Mesendoderm (in vitro differentiated cells): ENCODE measurements around the gene NANP.
"Not testable (repeated sequence)": the region's sequence is repeated elsewhere in the genome, so short reads cannot be mapped to it uniquely, and the experiment has no call there.

Source experiments
- DNase-seq: peaks from one replicate; pipeline ENCODE4 v3.0.0; 2013
- H2AK5ac ChIP-seq: 2 replicates; pipeline ENCODE4 v1.6.1; 2013; ENCODE audit warnings: low read length, inconsistent platforms
- H2BK120ac ChIP-seq: 2 replicates; pipeline ENCODE4 v1.6.1; 2013; ENCODE audit warnings: low read depth, mild to moderate bottlenecking, low read length, moderate library complexity, mixed read lengths
- H2BK15ac ChIP-seq: replicated peaks from 2 replicates; pipeline ENCODE4 v1.6.1; 2013; ENCODE audit warnings: low read depth, mild to moderate bottlenecking, moderate library complexity
- H2BK5ac ChIP-seq: 2 replicates; pipeline ENCODE4 v1.6.1; 2013; ENCODE audit warnings: low read length, inconsistent platforms
- H3K18ac ChIP-seq: 2 replicates; pipeline ENCODE4 v1.6.1; 2013; ENCODE audit warnings: mild to moderate bottlenecking, low read length, mixed read lengths
- H3K23ac ChIP-seq: one replicate; pipeline ENCODE4 v1.6.1; 2013; ENCODE audit warnings: low read length
- H3K27ac ChIP-seq: 2 replicates; pipeline ENCODE4 v1.5.1; 2013; ENCODE audit warnings: low read depth, mild to moderate bottlenecking, inconsistent platforms, low read length, moderate library complexity
- H3K27me3 ChIP-seq: 2 replicates; pipeline ENCODE4 v1.6.1; 2013; ENCODE audit warnings: low read length, control low read depth, mild to moderate bottlenecking, inconsistent platforms; ENCODE audit not compliant: insufficient read depth, poor library complexity
- H3K36me3 ChIP-seq: 2 replicates; pipeline ENCODE4 v1.6.1; 2013; ENCODE audit warnings: low read length, inconsistent platforms; ENCODE audit not compliant: control insufficient read depth, insufficient read depth
- H3K4ac ChIP-seq: one replicate; pipeline ENCODE4 v1.6.1; 2013; ENCODE audit warnings: low read depth, mild to moderate bottlenecking, low read length, moderate library complexity
- H3K4me1 ChIP-seq: 2 replicates; pipeline ENCODE4 v1.6.1; 2013; ENCODE audit warnings: low read depth, low read length, inconsistent platforms; ENCODE audit not compliant: control insufficient read depth
- H3K4me2 ChIP-seq: 2 replicates; pipeline ENCODE4 v1.6.1; 2013; ENCODE audit warnings: low read length
- H3K4me3 ChIP-seq: 2 replicates; pipeline ENCODE4 v1.5.1; 2013; ENCODE audit warnings: mild to moderate bottlenecking, low read length
- H3K56ac ChIP-seq: one replicate; pipeline ENCODE4 v1.6.1; 2013; ENCODE audit warnings: low read length
- H3K79me1 ChIP-seq: 2 replicates; pipeline ENCODE4 v1.6.1; 2013; ENCODE audit warnings: low read length, inconsistent platforms
- H3K79me2 ChIP-seq: 2 replicates; pipeline ENCODE4 v1.6.1; 2013; ENCODE audit warnings: mild to moderate bottlenecking, low read length; ENCODE audit not compliant: control insufficient read depth, insufficient read depth
- H3K9ac ChIP-seq: 2 replicates; pipeline ENCODE4 v1.6.1; 2013; ENCODE audit warnings: low read length, inconsistent platforms
- H4K5ac ChIP-seq: one replicate; pipeline ENCODE4 v1.6.1; 2013; ENCODE audit warnings: low read length
- H4K8ac ChIP-seq: one replicate; pipeline ENCODE4 v1.6.1; 2013; ENCODE audit warnings: low read depth, mild to moderate bottlenecking, control low read depth, low read length, moderate library complexity
- WGBS: extraction: QIAGEN DNeasy Blood & Tissue Kit; methylation state at CpG from one replicate; pipeline ENCODE4 v1.1.7; 2013; ENCODE audit warnings: low lambda C conversion rate, missing lambda C conversion rate; ENCODE audit not compliant: insufficient coverage; ENCODE audit errors: extremely low coverage; 5-methylcytosine and 5-hydroxymethylcytosine counted together

The NANP gene

GRCh38 chr20:25654487-25654886 is 30.7 kb upstream of the NANP start:
- no peak overlapping the region for H2AK5ac ChIP-seq
- no peak overlapping the region for H3K23ac ChIP-seq
- H3K4me3 ChIP-seq, result no peak overlapping the region
- DNase-seq, result no peak
- H4K5ac ChIP-seq, result no peak overlapping the region
- H2BK15ac ChIP-seq, result no peak overlapping the region
- no peak overlapping the region for H3K9ac ChIP-seq
- H3K4me1 ChIP-seq, result no peaks in the 10 kb centered on the region
- H2BK120ac ChIP-seq, result no peak overlapping the region
- H3K18ac ChIP-seq, result no peak overlapping the region
- H3K27me3 ChIP-seq, result no peaks in the 10 kb centered on the region
- no peak overlapping the region for H2BK5ac ChIP-seq
- no peak overlapping the region for H3K27ac ChIP-seq
- H3K4me2 ChIP-seq, result no peak overlapping the region
- H3K56ac ChIP-seq, result no peak overlapping the region
- no peak overlapping the region for H4K8ac ChIP-seq
- no peaks in the 10 kb centered on the region for H3K79me2 ChIP-seq
- no peaks in the 10 kb centered on the region for H3K36me3 ChIP-seq
- no peaks in the 10 kb centered on the region for H3K79me1 ChIP-seq
- H3K4ac ChIP-seq, result no peak overlapping the region

GRCh38 chr20:25652866-25653265 is 29.1 kb upstream of the NANP start:
- H3K4me2 ChIP-seq, H2AK5ac ChIP-seq, H3K27me3 ChIP-seq, H3K56ac ChIP-seq, H3K4me3 ChIP-seq, H2BK120ac ChIP-seq, DNase-seq, H4K5ac ChIP-seq, H3K36me3 ChIP-seq, H3K9ac ChIP-seq, H3K23ac ChIP-seq, H3K18ac ChIP-seq, H3K79me1 ChIP-seq, H3K4me1 ChIP-seq, H3K4ac ChIP-seq, H3K27ac ChIP-seq, H2BK5ac ChIP-seq, H4K8ac ChIP-seq, H2BK15ac ChIP-seq, H3K79me2 ChIP-seq: not testable (repeated sequence)
- no CpG with 5 or more reads among the region's 4 CpGs for WGBS

- Histone ChIP-seq H3K79me2 (no peaks in the 10 kb centered on the region), H2AK5ac (no peak overlapping the region), H3K27ac (no peak overlapping the region), H3K23ac (no peak overlapping the region), H4K8ac (no peak overlapping the region), H2BK15ac (no peak overlapping the region), H4K5ac (no peak overlapping the region), H3K4me1 (no peaks in the 10 kb centered on the region), H2BK5ac (no peak overlapping the region), H3K9ac (no peak overlapping the region), H3K4ac (no peak overlapping the region), H3K79me1 (no peaks in the 10 kb centered on the region), H3K18ac (no peak overlapping the region), H3K56ac (no peak overlapping the region), H3K36me3 (no peaks in the 10 kb centered on the region), H3K27me3 (no peaks in the 10 kb centered on the region), H2BK120ac (no peak overlapping the region), H3K4me2 (no peak overlapping the region), H3K4me3 (no peak overlapping the region)
- no peak for DNase-seq
- WGBS, result no CpG with 5 or more reads among the region's 3 CpGs
Measured at GRCh38 chr20:25644814-25645213, 21.0 kb upstream of the NANP start.

DNA sequence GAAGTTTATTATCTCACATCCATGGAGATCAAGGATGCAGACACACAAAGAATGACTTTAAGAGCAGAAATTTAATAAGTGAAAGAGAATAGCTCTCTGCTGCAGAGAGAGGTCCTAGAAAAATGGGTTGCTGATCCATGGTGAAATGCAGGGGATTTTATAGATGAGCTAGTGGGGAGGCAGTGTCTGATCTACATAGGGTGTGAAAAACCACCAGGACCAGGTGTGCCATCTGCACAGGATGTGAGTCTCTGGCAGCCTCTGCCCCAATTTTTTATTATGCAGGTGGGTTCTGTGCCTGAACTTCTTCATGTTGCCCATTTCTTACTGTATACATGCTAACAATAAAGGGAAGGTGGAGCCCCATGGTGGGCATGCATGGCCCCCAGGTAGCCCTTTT is 19.9 kb upstream of the NANP start:
- no peaks in the 10 kb centered on the region for H3K79me1 ChIP-seq
- no peak overlapping the region for H2AK5ac ChIP-seq
- H2BK15ac ChIP-seq, result no peak overlapping the region
- no peak overlapping the region for H3K56ac ChIP-seq
- no peak overlapping the region for H3K9ac ChIP-seq
- no peak overlapping the region for H3K27ac ChIP-seq
- no peak overlapping the region for H4K5ac ChIP-seq
- H3K23ac ChIP-seq, result no peak overlapping the region
- H3K18ac ChIP-seq, result no peak overlapping the region
- H3K4ac ChIP-seq, result no peak overlapping the region
- no peaks in the 10 kb centered on the region for H3K4me1 ChIP-seq
- no peak overlapping the region for H2BK120ac ChIP-seq
- H3K36me3 ChIP-seq, result no peaks in the 10 kb centered on the region
- H3K4me3 ChIP-seq, result no peak overlapping the region
- H4K8ac ChIP-seq, result no peak overlapping the region
- no peaks in the 10 kb centered on the region for H3K27me3 ChIP-seq
- no peak overlapping the region for H2BK5ac ChIP-seq
- DNase-seq, result no peak
- H3K4me2 ChIP-seq, result no peak overlapping the region
- no peaks in the 10 kb centered on the region for H3K79me2 ChIP-seq

DNA sequence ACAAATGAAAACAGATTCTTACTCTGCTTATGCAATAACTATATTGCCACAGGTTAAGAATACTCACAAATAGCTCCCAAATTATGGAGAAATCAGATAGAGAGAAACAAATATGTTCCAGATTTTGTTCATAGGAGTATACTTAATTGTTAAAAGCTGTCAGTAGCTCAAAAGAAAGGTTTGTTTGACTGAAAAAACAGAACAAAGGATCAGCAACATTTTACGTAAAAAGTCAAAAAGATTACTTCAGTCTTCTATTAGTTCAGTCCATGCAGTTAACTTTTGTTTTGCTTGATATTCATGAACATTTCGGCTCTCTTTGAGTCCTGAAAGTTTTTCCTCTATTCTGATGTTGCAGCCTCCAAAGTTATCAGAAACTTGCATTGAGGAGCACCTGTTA is 13.4 kb upstream of the NANP start:
- H2AK5ac ChIP-seq, result no peak overlapping the region
- no peak overlapping the region for H2BK5ac ChIP-seq
- no peaks in the 10 kb centered on the region for H3K27me3 ChIP-seq
- no peak overlapping the region for H4K8ac ChIP-seq
- H4K5ac ChIP-seq, result no peak overlapping the region
- no peak overlapping the region for H2BK120ac ChIP-seq
- H3K56ac ChIP-seq, result no peak overlapping the region
- no peak overlapping the region for H3K9ac ChIP-seq
- no peak overlapping the region for H2BK15ac ChIP-seq
- H3K27ac ChIP-seq, result no peak overlapping the region
- DNase-seq, result peak; percentile 38
- no peaks in the 10 kb centered on the region for H3K79me2 ChIP-seq
- no peak overlapping the region for H3K23ac ChIP-seq
- H3K4me1 ChIP-seq, result no peaks in the 10 kb centered on the region
- H3K79me1 ChIP-seq, result no peaks in the 10 kb centered on the region
- H3K18ac ChIP-seq, result no peak overlapping the region
- no peak overlapping the region for H3K4me3 ChIP-seq
- H3K4ac ChIP-seq, result no peak overlapping the region
- no peaks in the 10 kb centered on the region for H3K36me3 ChIP-seq
- no peak overlapping the region for H3K4me2 ChIP-seq
- WGBS, result no CpG with 5 or more reads among the region's 2 CpGs

GRCh38 chr20:25632940-25633790 is 9.4 kb upstream of the NANP start:
- H3K9ac ChIP-seq, result no peak overlapping the region
- no peak overlapping the region for H3K4me3 ChIP-seq
- no peak overlapping the region for H3K4ac ChIP-seq
- H3K23ac ChIP-seq, result no peak overlapping the region
- no peak overlapping the region for H2AK5ac ChIP-seq
- no peak overlapping the region for H3K56ac ChIP-seq
- no peak overlapping the region for H3K27ac ChIP-seq
- no CpG with 5 or more reads among the region's 5 CpGs for WGBS
- no peak overlapping the region for H4K5ac ChIP-seq
- no peak overlapping the region for H4K8ac ChIP-seq
- no peaks in the 10 kb centered on the region for H3K79me2 ChIP-seq
- no peak overlapping the region for H2BK5ac ChIP-seq
- H3K79me1 ChIP-seq, result no peaks in the 10 kb centered on the region
- no peaks in the 10 kb centered on the region for H3K4me1 ChIP-seq
- no peak overlapping the region for H2BK120ac ChIP-seq
- H3K18ac ChIP-seq, result no peak overlapping the region
- H3K36me3 ChIP-seq, result no peaks in the 10 kb centered on the region
- no peaks in the 10 kb centered on the region for H3K27me3 ChIP-seq
- no peak for DNase-seq
- H3K4me2 ChIP-seq, result no peak overlapping the region
- H2BK15ac ChIP-seq, result no peak overlapping the region
